Measurements from ENCODE around the gene ATE1.
"Not testable (repeated sequence)": the region's sequence is repeated elsewhere in the genome, so short reads cannot be mapped to it uniquely, and the experiment has no call there.

ATE1 gene

GRCh38 chr10:121929585-121930267 lies 1.9 kb upstream of the ATE1 start:
- DNase-seq = not testable (repeated sequence)

- DNase-seq = no peak
Measured at GRCh38 chr10:121928528-121928884, 675 bp upstream of the ATE1 start.

GRCh38 chr10:121927318-121927840 lies 452 bp downstream of the ATE1 start:
- peak; percentile 27 for DNase-seq

DNA sequence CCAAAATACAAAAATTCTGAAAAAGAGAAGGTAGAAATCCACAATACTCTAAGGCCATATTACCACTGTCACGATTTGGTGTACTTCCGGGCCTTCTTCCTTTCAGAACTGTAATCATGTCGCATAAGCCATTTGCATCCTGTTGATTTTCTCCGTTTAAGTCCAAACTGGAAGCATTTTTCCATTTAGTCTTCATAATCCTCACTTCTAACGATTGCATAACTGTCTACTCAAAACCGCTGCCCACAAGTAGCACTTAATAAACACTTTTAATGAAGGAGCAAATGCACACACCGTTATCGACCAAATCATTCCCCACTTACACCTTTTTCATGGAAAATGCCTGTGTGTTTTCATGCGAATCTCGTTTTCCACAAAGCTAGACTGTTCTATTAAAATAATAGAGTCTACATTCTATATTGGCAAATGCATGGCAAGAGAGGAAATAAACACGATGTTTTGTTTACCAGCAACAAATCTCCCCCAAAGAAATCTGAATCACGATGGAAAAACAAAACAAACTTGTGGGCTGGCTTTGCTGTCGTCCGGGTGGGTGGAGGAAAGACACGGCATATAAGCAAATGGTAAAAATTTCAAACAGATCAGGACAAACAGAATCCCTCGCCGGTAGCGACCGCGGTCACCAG lies 1.0 kb downstream of the ATE1 start:
- DNase-seq = no peak

DNA sequence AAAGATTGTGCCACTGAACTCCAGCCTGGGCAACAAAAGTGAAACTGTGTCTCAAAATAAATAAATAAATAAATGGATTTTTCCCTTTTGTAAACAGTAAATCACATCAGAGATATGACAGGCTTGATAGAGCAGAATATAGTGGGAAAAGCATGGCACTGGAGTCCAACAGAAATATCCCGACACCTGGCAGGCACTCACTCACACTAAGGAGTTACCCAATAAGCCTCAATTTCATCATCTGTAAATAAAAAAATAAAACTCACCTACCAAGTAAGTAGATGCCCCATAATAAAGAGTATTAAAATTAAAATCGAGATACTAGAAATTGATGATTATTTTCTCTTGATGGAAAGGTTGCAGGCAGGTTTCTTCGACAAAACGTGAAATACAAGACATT lies 1.7 kb downstream of the ATE1 start:
- DNase-seq = no peak

- DNase-seq = no peak
Measured at GRCh38 chr10:121921238-121921931, 6.4 kb downstream of the ATE1 start.

GRCh38 chr10:121919666-121920065 lies 8.2 kb downstream of the ATE1 start:
- no peak for DNase-seq

GRCh38 chr10:121918800-121919199 lies 9.0 kb downstream of the ATE1 start:
- DNase-seq = not testable (repeated sequence)

GRCh38 chr10:121914661-121915060 lies 13.2 kb downstream of the ATE1 start:
- DNase-seq = no peak

DNA sequence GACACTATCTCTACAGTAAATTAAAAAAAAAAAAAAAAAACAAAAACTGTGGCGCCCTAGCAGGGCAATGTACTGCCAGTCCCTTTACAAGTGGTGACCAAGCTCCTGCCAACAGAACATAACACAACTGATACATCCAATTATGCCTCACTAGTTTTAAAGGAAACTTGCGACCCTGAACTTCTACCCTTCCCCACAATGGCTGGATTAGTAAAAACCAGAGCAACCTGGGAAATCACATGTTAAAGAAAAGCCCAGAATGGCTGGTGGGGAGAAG lies 16.5 kb downstream of the ATE1 start:
- no peak for DNase-seq

GRCh38 chr10:121910673-121911420 lies 17.0 kb downstream of the ATE1 start:
- peak; percentile 5 for DNase-seq

DNA sequence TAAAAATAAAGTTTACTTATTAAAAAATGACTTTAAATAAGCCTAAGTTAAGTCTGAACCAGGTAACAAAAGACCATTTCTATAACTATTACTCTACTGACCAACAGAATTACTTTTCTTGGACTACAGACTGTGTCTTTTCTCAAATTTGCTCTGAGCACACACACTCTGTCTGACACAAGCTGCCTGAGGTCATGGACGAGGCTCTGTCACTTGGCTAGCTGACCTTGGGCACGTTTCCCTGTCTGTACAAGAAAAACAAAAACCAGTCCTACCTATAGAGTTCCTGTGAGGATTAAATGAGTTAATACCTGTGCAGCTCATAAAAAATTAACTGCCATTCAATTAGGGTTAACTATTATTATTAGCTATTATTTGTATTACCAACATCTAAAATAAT lies 22.9 kb downstream of the ATE1 start:
- no peak for DNase-seq

- DNase-seq = peak; percentile 64
Measured at GRCh38 chr10:121900443-121901174, 27.2 kb downstream of the ATE1 start.

- no peak for DNase-seq
Measured at GRCh38 chr10:121899727-121900126, 28.1 kb downstream of the ATE1 start.

DNA sequence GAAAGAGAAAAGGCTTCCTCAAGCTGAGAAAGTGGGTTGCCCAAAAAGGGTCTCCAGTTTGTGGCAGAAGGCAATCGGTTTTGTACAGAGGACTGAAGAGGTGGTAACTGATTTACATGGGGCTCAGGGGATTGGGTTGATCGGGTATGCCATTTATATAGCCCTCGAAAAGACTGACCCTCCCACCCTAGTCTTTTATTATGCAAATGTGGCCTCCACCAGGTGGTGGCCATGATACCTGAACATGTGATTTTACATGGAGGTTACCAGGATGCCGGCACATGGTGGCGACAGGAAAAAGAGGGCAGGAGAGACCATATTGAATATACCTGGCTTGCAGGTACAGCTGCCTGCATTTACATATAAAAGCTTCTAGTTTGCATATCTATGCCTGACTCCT lies 36.7 kb downstream of the ATE1 start:
- DNase-seq = no peak

- no peak for DNase-seq
Measured at GRCh38 chr10:121889212-121889611, 38.6 kb downstream of the ATE1 start.

- DNase-seq = peak; percentile 62
Measured at GRCh38 chr10:121886997-121887622, 40.7 kb downstream of the ATE1 start.

- no peak for DNase-seq
Measured at GRCh38 chr10:121886181-121886580, 41.6 kb downstream of the ATE1 start.

DNA sequence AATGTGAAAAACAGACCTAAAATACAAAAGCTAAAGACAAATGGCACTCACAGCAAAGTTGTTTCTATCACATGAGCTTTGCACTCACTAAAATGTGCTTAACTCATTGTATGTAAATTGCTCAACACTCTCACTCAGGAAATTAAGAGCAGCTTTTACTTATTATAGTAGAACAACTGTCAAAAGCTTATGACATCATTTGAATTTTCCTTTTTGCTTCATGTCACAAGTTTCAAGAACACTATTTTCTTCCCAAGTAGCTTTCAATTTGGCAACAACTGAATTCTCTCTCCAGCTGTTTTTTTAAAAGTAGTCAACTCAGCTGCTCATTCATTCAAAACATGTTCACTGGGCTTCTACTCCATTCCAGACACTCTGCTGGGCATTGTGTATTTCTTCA lies 46.9 kb downstream of the ATE1 start:
- DNase-seq = peak; percentile 29

GRCh38 chr10:121879476-121879875 lies 48.4 kb downstream of the ATE1 start:
- DNase-seq = no peak

- peak; percentile 1 for DNase-seq
Measured at GRCh38 chr10:121873236-121873635, 54.6 kb downstream of the ATE1 start.

GRCh38 chr10:121870413-121870812 lies 57.4 kb downstream of the ATE1 start:
- DNase-seq = no peak
